Epithelial cell of esophagus (primary cell): ENCODE measurements around the gene ITGA4.

Experiments
- DNase-seq: peaks from one replicate; pipeline ENCODE4 v3.0.0; 2010; ENCODE audit warnings: low read depth
- H3K4me3 ChIP-seq: 2 replicates; pipeline ENCODE4 v1.5.1; 2011; ENCODE audit warnings: mild to moderate bottlenecking, low read length, control low read depth
- CTCF ChIP-seq: IDR thresholded peaks from 2 replicates; pipeline ENCODE4 v1.5.1; 2011; ENCODE audit warnings: low read depth, mild to moderate bottlenecking, low read length, control low read depth, inconsistent platforms; ENCODE audit not compliant: insufficient read depth; ENCODE audit errors: missing control alignments

The ITGA4 gene

GRCh38 chr2:181527058-181527457 lies 69.9 kb downstream of the ITGA4 start:
- TF ChIP-seq CTCF = no peak
- H3K4me3 ChIP-seq = no peak overlapping the region
- DNase-seq = no peak

GRCh38 chr2:181528441-181528840 lies 71.3 kb downstream of the ITGA4 start:
- no peak overlapping the region for H3K4me3 ChIP-seq
- TF ChIP-seq CTCF = no peak
- no peak for DNase-seq

- DNase-seq = no peak
- no peak for TF ChIP-seq CTCF
- H3K4me3 ChIP-seq = no peak overlapping the region
Measured at GRCh38 chr2:181536730-181537129, 79.5 kb downstream of the ITGA4 start.

GRCh38 chr2:181540421-181540820 lies 83.2 kb downstream of the ITGA4 start:
- DNase-seq = no peak
- no peak overlapping the region for H3K4me3 ChIP-seq
- no peak for TF ChIP-seq CTCF

DNA sequence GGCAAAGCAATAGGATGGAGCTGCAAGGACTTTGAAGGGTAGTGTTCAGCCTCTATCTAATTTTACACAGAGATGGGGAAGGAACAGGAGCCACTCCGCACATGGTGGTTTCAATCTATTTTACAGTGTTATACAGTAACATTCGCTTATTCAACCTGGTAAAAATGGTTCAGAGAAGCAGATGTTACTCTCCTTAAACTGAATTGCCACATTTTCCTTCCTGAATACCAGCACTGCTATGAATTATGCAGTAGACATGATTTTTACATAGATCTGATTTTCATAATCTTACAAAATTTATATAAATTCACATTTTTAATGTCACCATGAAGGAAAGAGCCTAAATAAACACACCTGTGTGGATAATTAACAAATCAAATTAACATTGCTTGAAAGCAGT lies 85.0 kb downstream of the ITGA4 start:
- no peak overlapping the region for H3K4me3 ChIP-seq
- no peak for DNase-seq
- no peak for TF ChIP-seq CTCF

DNA sequence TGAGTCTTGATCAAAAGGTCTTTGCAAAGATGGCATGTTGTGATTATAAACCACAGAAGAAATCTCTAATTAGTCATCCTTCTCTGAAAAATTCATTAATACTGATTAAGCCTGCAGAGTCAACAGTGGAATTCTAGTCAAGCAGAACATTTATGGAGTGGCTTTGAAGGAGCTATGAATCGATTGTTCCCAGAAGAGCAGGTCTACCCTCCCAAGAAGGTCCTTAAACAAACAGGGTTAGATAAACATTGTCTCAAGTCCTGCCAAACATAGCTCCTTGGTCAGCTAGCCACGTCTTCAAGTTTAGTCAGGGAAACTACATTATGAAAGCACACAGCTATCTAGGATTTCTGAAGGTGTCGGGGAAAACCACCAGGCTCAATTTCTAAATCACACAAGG lies 88.9 kb downstream of the ITGA4 start:
- no peak for TF ChIP-seq CTCF
- peak; percentile 29 for DNase-seq
- no peak overlapping the region for H3K4me3 ChIP-seq

DNA sequence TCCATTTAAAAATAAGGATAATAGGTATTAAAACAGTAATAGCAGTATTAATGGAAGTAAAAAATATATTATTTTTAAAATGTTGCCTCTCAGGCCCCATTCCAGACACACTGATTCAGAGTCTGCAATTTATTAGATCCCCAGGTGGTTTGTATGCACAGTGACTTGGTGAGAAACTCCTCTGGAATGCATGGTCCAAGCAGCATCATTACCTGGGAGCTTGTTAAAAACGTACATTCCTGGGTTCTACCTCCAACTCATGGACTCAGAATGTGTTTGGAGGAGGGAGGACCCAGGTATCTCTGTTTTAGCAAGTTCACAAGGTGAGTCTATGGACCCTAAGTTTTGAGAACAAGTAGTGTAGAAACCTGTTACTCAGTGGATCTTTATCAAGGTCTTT lies 95.6 kb downstream of the ITGA4 start:
- no peak for TF ChIP-seq CTCF
- DNase-seq = peak; percentile 86
- no peak overlapping the region for H3K4me3 ChIP-seq
